Measurements from ENCODE around the gene TNS3. TPM values are rescaled to one million over a fixed set of nuclear protein-coding genes. Genes with fewer than 3 reads are reported as not detected.

TNS3 gene
- total and polyA plus RNA-seq, 2 of the 13 experiments (the other 11 are each of a cell fraction or from before 2014, with no cell fraction given): 52.9 to 55.7 TPM

DNA sequence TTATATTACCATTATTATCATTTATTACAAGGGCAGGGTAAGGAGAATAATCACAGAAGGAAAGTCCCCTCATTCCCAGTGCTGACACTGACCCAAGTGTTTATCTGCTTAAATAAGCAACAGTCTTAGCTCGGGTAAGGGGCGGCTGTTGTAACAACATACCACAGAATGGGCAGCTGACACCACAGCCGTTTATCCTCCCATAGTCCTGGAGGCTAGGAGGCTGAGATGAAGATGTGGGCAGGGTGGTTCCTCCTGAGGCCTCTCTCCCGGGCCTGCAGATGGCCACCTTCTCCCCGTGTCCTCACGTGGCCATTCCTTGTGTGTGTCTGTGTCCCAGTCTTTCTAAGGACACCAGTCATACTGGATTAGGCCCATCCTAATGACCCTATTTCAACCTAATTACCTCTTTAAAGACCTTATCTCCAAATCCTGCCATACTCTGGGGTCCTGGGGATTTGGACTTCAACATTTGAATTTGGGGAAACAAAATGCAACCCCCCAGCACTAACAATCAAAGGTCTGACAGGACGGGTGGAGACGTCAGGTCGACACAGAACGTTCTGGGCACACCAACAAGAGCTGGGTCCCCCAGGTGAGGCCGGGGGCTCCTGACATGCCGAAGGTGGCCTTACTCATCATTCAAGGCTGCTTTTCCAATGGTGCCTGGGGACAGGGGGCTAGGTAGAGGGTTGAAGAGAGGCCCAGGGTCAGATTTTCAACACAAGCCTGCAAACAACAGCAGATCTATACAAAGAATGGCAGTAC, 93.5 kb downstream of the TNS3 start:
- H4K20me1 ChIP-seq (ENCODE audit: insufficient read depth, low read length): peaks cover 71% of the 10 kb centered on the region
- peaks cover 19 to 56% of the 10 kb centered on the region in 2 experiments for H3K36me3 ChIP-seq (replicated peaks in 1 of 2; ENCODE audit: control insufficient read depth in 1 of 2, insufficient read depth in 2 of 2, low read length in 2 of 2)
- no peaks in the 10 kb centered on the region for H3K9me3 ChIP-seq (ENCODE audit: low read length)
- ATAC-seq (no peak), DNase-seq (ENCODE audit: low spot score) (no peak), FAIRE-seq (no peak)
- in situ Hi-C loops (cut with HindIII; ENCODE audit: extremely low pct_ligation_motif_present, low pct_unique_long_range_greater_than_20kb): no loop called here
- H3K4me1 ChIP-seq (ENCODE audit: insufficient read depth, low read length): peaks cover 53% of the 10 kb centered on the region
- no peaks in the 10 kb centered on the region for H3K27me3 ChIP-seq (ENCODE audit: control insufficient read depth in 1 of 2, insufficient read depth in 2 of 2, low read length in 2 of 2)
- TF ChIP-seq, protein P1, sequence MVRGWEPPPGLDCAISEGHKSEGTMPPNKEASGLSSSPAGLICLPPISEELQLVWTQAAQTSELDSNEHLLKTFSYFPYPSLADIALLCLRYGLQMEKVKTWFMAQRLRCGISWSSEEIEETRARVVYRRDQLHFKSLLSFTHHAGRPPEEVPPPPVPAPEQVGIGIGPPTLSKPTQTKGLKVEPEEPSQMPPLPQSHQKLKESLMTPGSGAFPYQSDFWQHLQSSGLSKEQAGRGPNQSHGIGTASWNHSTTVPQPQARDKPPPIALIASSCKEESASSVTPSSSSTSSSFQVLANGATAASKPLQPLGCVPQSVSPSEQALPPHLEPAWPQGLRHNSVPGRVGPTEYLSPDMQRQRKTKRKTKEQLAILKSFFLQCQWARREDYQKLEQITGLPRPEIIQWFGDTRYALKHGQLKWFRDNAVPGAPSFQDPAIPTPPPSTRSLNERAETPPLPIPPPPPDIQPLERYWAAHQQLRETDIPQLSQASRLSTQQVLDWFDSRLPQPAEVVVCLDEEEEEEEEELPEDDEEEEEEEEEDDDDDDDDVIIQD (CRISPR knock-in tag; IDR thresholded peaks at IDR 0.05; ENCODE audit: low read depth): no peak
- TF ChIP-seq ATRX (CRISPR knock-in tag; IDR thresholded peaks at IDR 0.05; ENCODE audit: borderline replicate concordance): no peak
- CTCF ChIA-PET (ENCODE audit: low intra/inter-chr PET ratio, low total read pairs): no interaction called here
- intact Hi-C loops (cut with micrococcal nuclease; ENCODE audit: unreplicated experiment): no loop called here
- H2AFZ ChIP-seq (ENCODE audit: low read length): no peak overlapping the region
- H3K9ac ChIP-seq (ENCODE audit: insufficient read depth, low read depth, low read length): no peak overlapping the region
- H3K4me2 ChIP-seq (ENCODE audit: low read depth, low read length): no peak overlapping the region
- WGBS (ENCODE audit: low lambda C conversion rate): 97% methylated on average over 11 of the region's 12 CpGs
- no TSS peak for BruUV-seq (replicated peaks)
- H3K4me3 ChIP-seq (replicated peaks in 1 of 3; ENCODE audit: insufficient read depth in 1 of 3, low read depth in 2 of 3, low read length in 3 of 3): no peak overlapping the region
- POLR2A ChIA-PET: no interaction called here
- no peak overlapping the region for H3K27ac ChIP-seq (ENCODE audit: extremely low read length, insufficient read depth, low read length)
- peaks cover 97% of the 10 kb centered on the region for H3K79me2 ChIP-seq (ENCODE audit: insufficient read depth, low read length)

DNA sequence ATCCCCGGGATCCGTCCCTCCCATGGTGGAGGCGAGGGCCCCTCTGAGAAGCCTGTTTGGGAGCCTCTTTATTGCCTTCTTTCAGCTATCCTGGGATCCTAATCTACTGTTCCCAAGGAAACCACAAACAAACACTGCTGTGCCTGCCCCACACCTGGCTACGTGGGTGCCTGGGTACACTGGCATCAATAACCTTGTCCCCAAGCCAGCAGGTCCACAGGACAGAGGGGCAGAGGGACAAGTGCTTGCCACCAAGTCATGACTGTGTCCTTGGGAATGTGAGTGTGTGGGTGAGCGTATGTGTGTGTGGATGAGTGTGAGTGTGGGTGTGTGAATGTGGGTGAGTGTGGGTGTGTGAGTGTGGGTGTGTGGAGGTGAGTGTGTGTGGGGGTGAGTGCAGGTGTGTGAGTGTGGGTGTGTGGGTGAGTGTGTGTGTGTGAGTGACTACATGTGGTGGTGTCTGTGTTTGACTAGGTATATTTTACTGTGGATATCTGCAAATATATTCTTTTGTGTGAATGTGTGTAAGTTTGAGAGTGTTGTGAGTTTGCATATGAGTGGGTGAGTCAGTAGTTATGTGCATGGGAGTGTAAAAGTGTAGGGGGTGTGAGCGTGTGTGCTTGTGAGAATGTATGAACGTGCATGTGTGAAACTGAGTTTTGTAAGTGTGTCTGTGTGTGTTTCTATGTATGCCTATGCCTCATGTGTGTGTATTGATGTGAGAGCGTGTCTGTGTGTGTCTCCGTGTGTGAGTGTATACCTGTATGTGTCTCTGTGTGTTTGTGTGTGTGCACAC, 96.1 kb downstream of the TNS3 start:
- Histone ChIP-seq H3K4me3 (replicated peaks in 1 of 3; ENCODE audit: insufficient read depth in 1 of 3, low read depth in 2 of 3, low read length in 3 of 3) (no peak overlapping the region), H3K27me3 (ENCODE audit: control insufficient read depth in 1 of 2, insufficient read depth in 2 of 2, low read length in 2 of 2) (no peaks in the 10 kb centered on the region), H3K9ac (ENCODE audit: insufficient read depth, low read depth, low read length) (no peak overlapping the region), H3K4me2 (ENCODE audit: low read depth, low read length) (no peak overlapping the region), H3K79me2 (ENCODE audit: insufficient read depth, low read length) (peaks cover 95% of the 10 kb centered on the region), H3K36me3 (replicated peaks in 1 of 2; ENCODE audit: control insufficient read depth in 1 of 2, insufficient read depth in 2 of 2, low read length in 2 of 2) (peaks cover 18 to 55% of the 10 kb centered on the region in 2 experiments), H3K27ac (ENCODE audit: extremely low read length, insufficient read depth, low read length) (peak overlapping the region; percentile 18), H4K20me1 (ENCODE audit: insufficient read depth, low read length) (peaks cover 77% of the 10 kb centered on the region), H2AFZ (ENCODE audit: low read length) (no peak overlapping the region), H3K9me3 (ENCODE audit: low read length) (no peaks in the 10 kb centered on the region), H3K4me1 (ENCODE audit: insufficient read depth, low read length) (peaks cover 75% of the 10 kb centered on the region)
- in situ Hi-C loops (cut with HindIII; ENCODE audit: extremely low pct_ligation_motif_present, low pct_unique_long_range_greater_than_20kb): no loop called here
- CTCF ChIA-PET (ENCODE audit: low intra/inter-chr PET ratio, low total read pairs): no interaction called here
- FAIRE-seq (no peak), ATAC-seq (no peak), DNase-seq (ENCODE audit: low spot score) (no peak)
- intact Hi-C loops (cut with micrococcal nuclease; ENCODE audit: unreplicated experiment): no loop called here
- BruUV-seq (replicated peaks): no TSS peak
- 91% methylated on average over 9 of the region's 9 CpGs for WGBS (ENCODE audit: low lambda C conversion rate)
- POLR2A ChIA-PET: interaction anchor here (0.9 kb wide), 1 partner anchor 15 kb away, joined by 3 read pairs; no protein-coding TSS in a partner anchor
- TF ChIP-seq, protein P2, sequence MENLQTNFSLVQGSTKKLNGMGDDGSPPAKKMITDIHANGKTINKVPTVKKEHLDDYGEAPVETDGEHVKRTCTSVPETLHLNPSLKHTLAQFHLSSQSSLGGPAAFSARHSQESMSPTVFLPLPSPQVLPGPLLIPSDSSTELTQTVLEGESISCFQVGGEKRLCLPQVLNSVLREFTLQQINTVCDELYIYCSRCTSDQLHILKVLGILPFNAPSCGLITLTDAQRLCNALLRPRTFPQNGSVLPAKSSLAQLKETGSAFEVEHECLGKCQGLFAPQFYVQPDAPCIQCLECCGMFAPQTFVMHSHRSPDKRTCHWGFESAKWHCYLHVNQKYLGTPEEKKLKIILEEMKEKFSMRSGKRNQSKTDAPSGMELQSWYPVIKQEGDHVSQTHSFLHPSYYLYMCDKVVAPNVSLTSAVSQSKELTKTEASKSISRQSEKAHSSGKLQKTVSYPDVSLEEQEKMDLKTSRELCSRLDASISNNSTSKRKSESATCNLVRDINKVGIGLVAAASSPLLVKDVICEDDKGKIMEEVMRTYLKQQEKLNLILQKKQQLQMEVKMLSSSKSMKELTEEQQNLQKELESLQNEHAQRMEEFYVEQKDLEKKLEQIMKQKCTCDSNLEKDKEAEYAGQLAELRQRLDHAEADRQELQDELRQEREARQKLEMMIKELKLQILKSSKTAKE (CRISPR knock-in tag; IDR thresholded peaks at IDR 0.05; ENCODE audit: borderline replicate concordance): 0 out of 2 replicates have a peak, but pooled peaks have one; percentile 35
- TF ChIP-seq, protein P3, sequence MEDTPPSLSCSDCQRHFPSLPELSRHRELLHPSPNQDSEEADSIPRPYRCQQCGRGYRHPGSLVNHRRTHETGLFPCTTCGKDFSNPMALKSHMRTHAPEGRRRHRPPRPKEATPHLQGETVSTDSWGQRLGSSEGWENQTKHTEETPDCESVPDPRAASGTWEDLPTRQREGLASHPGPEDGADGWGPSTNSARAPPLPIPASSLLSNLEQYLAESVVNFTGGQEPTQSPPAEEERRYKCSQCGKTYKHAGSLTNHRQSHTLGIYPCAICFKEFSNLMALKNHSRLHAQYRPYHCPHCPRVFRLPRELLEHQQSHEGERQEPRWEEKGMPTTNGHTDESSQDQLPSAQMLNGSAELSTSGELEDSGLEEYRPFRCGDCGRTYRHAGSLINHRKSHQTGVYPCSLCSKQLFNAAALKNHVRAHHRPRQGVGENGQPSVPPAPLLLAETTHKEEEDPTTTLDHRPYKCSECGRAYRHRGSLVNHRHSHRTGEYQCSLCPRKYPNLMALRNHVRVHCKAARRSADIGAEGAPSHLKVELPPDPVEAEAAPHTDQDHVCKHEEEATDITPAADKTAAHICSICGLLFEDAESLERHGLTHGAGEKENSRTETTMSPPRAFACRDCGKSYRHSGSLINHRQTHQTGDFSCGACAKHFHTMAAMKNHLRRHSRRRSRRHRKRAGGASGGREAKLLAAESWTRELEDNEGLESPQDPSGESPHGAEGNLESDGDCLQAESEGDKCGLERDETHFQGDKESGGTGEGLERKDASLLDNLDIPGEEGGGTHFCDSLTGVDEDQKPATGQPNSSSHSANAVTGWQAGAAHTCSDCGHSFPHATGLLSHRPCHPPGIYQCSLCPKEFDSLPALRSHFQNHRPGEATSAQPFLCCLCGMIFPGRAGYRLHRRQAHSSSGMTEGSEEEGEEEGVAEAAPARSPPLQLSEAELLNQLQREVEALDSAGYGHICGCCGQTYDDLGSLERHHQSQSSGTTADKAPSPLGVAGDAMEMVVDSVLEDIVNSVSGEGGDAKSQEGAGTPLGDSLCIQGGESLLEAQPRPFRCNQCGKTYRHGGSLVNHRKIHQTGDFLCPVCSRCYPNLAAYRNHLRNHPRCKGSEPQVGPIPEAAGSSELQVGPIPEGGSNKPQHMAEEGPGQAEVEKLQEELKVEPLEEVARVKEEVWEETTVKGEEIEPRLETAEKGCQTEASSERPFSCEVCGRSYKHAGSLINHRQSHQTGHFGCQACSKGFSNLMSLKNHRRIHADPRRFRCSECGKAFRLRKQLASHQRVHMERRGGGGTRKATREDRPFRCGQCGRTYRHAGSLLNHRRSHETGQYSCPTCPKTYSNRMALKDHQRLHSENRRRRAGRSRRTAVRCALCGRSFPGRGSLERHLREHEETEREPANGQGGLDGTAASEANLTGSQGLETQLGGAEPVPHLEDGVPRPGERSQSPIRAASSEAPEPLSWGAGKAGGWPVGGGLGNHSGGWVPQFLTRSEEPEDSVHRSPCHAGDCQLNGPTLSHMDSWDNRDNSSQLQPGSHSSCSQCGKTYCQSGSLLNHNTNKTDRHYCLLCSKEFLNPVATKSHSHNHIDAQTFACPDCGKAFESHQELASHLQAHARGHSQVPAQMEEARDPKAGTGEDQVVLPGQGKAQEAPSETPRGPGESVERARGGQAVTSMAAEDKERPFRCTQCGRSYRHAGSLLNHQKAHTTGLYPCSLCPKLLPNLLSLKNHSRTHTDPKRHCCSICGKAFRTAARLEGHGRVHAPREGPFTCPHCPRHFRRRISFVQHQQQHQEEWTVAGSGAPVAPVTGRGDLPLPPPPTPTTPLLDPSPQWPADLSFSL (CRISPR knock-in tag; IDR thresholded peaks at IDR 0.05): peak; percentile 53; the same call in 1 of the 2 replicates

Measured in HepG2 (cell line).